ENCODE results near the gene SIRT6. TPM values are rescaled to one million over a fixed set of nuclear protein-coding genes. Genes with fewer than 3 reads are reported as not detected.

Gene SIRT6
- total RNA-seq, 1 experiment from 2014 or later, result 28.8 TPM

Other genes with a start within 250 kb of the SIRT6 start
- gene NMRK2, start 249.5 kb downstream of the SIRT6 start, total RNA-seq (2014; rRNA removed; shearing (Covaris generic); ENCODE audit: low replicate concordance), result not detected in 2 replicates
- gene DAPK3, start 211.5 kb downstream of the SIRT6 start, total RNA-seq (2014; rRNA removed; shearing (Covaris generic); ENCODE audit: low replicate concordance), result 77.2 and 105 TPM in 2 replicates
- gene EEF2, start 197.1 kb downstream of the SIRT6 start, total RNA-seq (2014; rRNA removed; shearing (Covaris generic); ENCODE audit: low replicate concordance), result 2,780 and 2,952 TPM in 2 replicates
- 18.2 and 18.4 TPM in 2 replicates for gene PIAS4, start 174.8 kb downstream of the SIRT6 start, total RNA-seq (2014; rRNA removed; shearing (Covaris generic); ENCODE audit: low replicate concordance)
- gene ZBTB7A, start 115.7 kb downstream of the SIRT6 start, total RNA-seq (2014; rRNA removed; shearing (Covaris generic); ENCODE audit: low replicate concordance), result 12.7 and 19.6 TPM in 2 replicates
- gene MAP2K2, start 58.4 kb downstream of the SIRT6 start, total RNA-seq (2014; rRNA removed; shearing (Covaris generic); ENCODE audit: low replicate concordance), result 318 and 353 TPM in 2 replicates
- gene CREB3L3, start 28.9 kb downstream of the SIRT6 start, total RNA-seq (2014; rRNA removed; shearing (Covaris generic); ENCODE audit: low replicate concordance), result not detected in 2 replicates
- gene ANKRD24, start 126 bp upstream of the SIRT6 start, total RNA-seq (2014; rRNA removed; shearing (Covaris generic); ENCODE audit: low replicate concordance), result 0.64 and 1.9 TPM in 2 replicates
- 0.14 and 3.3 TPM in 2 replicates for gene EBI3, start 47.0 kb upstream of the SIRT6 start, total RNA-seq (2014; rRNA removed; shearing (Covaris generic); ENCODE audit: low replicate concordance)
- 42.0 and 46.9 TPM in 2 replicates for gene YJU2, start 64.5 kb upstream of the SIRT6 start, total RNA-seq (2014; rRNA removed; shearing (Covaris generic); ENCODE audit: low replicate concordance)
- not detected in 2 replicates for gene SHD, start 96.7 kb upstream of the SIRT6 start, total RNA-seq (2014; rRNA removed; shearing (Covaris generic); ENCODE audit: low replicate concordance)
- gene TMIGD2, start 119.8 kb upstream of the SIRT6 start, total RNA-seq (2014; rRNA removed; shearing (Covaris generic); ENCODE audit: low replicate concordance), result not detected in 2 replicates
- 12.7 and 15.8 TPM in 2 replicates for gene FSD1, start 122.0 kb upstream of the SIRT6 start, total RNA-seq (2014; rRNA removed; shearing (Covaris generic); ENCODE audit: low replicate concordance)
- 7.6 and 25.1 TPM in 2 replicates for gene STAP2, start 156.3 kb upstream of the SIRT6 start, total RNA-seq (2014; rRNA removed; shearing (Covaris generic); ENCODE audit: low replicate concordance)
- 36.5 and 57.5 TPM in 2 replicates for gene MPND, start 161.0 kb upstream of the SIRT6 start, total RNA-seq (2014; rRNA removed; shearing (Covaris generic); ENCODE audit: low replicate concordance)
- 77.0 and 103 TPM in 2 replicates for gene SH3GL1, start 218.0 kb upstream of the SIRT6 start, total RNA-seq (2014; rRNA removed; shearing (Covaris generic); ENCODE audit: low replicate concordance)
- gene CHAF1A, start 220.1 kb upstream of the SIRT6 start, total RNA-seq (2014; rRNA removed; shearing (Covaris generic); ENCODE audit: low replicate concordance), result 45.4 and 61.0 TPM in 2 replicates

All from Caki2 (cell line).